ENCODE data around the gene GIGYF2.

DNA sequence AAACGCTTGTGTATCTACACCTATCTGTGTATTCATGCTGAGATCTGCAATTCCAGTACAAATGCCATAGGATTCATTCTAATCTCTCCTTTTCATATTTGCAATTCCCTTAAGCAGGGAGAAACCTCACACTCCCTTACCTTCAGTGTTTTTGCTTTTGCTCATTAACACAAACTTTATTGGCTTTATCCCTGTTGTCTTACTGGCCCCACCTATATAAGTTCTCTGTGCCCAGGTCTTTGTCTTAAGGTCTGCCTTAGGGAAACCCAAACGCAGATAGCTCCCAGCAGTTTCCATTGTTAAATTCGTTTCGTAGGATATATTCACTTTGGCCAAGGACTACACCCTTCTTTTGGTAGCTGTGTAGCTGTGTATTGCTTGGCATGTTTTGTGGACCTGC, 169.0 kb downstream of the GIGYF2 start:
- TF ChIP-seq, protein P1, sequence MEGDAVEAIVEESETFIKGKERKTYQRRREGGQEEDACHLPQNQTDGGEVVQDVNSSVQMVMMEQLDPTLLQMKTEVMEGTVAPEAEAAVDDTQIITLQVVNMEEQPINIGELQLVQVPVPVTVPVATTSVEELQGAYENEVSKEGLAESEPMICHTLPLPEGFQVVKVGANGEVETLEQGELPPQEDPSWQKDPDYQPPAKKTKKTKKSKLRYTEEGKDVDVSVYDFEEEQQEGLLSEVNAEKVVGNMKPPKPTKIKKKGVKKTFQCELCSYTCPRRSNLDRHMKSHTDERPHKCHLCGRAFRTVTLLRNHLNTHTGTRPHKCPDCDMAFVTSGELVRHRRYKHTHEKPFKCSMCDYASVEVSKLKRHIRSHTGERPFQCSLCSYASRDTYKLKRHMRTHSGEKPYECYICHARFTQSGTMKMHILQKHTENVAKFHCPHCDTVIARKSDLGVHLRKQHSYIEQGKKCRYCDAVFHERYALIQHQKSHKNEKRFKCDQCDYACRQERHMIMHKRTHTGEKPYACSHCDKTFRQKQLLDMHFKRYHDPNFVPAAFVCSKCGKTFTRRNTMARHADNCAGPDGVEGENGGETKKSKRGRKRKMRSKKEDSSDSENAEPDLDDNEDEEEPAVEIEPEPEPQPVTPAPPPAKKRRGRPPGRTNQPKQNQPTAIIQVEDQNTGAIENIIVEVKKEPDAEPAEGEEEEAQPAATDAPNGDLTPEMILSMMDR (IDR thresholded peaks at IDR 0.05; ENCODE audit: insufficient read depth, low read length): no peak
- TF ChIP-seq, protein P2, sequence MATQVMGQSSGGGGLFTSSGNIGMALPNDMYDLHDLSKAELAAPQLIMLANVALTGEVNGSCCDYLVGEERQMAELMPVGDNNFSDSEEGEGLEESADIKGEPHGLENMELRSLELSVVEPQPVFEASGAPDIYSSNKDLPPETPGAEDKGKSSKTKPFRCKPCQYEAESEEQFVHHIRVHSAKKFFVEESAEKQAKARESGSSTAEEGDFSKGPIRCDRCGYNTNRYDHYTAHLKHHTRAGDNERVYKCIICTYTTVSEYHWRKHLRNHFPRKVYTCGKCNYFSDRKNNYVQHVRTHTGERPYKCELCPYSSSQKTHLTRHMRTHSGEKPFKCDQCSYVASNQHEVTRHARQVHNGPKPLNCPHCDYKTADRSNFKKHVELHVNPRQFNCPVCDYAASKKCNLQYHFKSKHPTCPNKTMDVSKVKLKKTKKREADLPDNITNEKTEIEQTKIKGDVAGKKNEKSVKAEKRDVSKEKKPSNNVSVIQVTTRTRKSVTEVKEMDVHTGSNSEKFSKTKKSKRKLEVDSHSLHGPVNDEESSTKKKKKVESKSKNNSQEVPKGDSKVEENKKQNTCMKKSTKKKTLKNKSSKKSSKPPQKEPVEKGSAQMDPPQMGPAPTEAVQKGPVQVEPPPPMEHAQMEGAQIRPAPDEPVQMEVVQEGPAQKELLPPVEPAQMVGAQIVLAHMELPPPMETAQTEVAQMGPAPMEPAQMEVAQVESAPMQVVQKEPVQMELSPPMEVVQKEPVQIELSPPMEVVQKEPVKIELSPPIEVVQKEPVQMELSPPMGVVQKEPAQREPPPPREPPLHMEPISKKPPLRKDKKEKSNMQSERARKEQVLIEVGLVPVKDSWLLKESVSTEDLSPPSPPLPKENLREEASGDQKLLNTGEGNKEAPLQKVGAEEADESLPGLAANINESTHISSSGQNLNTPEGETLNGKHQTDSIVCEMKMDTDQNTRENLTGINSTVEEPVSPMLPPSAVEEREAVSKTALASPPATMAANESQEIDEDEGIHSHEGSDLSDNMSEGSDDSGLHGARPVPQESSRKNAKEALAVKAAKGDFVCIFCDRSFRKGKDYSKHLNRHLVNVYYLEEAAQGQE (IDR thresholded peaks at IDR 0.05; ENCODE audit: insufficient replicate concordance, low read depth): no peak
- no peak for TF ChIP-seq POLR2AphosphoS5 (IDR thresholded peaks at IDR 0.05; ENCODE audit: low read depth)
